Peyer's patch (tissue), 4 donors: ENCODE measurements around the gene SLC25A26. TPM values are rescaled to one million over a fixed set of nuclear protein-coding genes. Genes with fewer than 3 reads are reported as not detected.

ENCODE experiments used
- DNase-seq, 3 donors: peaks; one replicate each; pipeline ENCODE4 v3.0.0-alpha.2; 2017 to 2019
- H3K27ac ChIP-seq, 4 donors: fragments of 200-600 bp; sonication (generic); one replicate each; pipeline ENCODE4 v1.5.1; 2016 to 2019
- H3K27me3 ChIP-seq, 2 donors: fragments of 200-600 bp; sonication (generic); one replicate each; pipeline ENCODE4 v1.5.1; 2019
- H3K36me3 ChIP-seq, 3 donors: fragments of 200-600 bp; sonication (generic); one replicate each; pipeline ENCODE4 v1.5.1; 2016 to 2019
- H3K4me1 ChIP-seq, 4 donors: fragments of 200-600 bp; sonication (generic); one replicate each; pipeline ENCODE4 v1.5.1; 2016 to 2019
- H3K4me3 ChIP-seq, 4 donors: fragments of 200-600 bp; sonication (generic); 1 replicate in 3 of 4; 2 replicates in 1 of 4; pipeline ENCODE4 v1.5.1; 2016 to 2019; ENCODE audit warnings: mild to moderate bottlenecking in 1 of 4
- H3K9me3 ChIP-seq, 4 donors: fragments of 200-600 bp; sonication (generic); one replicate each; pipeline ENCODE4 v1.5.1; 2016 to 2019; ENCODE audit warnings: mild to moderate bottlenecking in 1 of 4
- POLR2A ChIP-seq, 2 donors: fragments of 450-650 bp; IDR thresholded peaks; one replicate each; pipeline ENCODE4 v1.5.1; 2017; ENCODE audit warnings: antibody characterized with exemption in 2 of 2, mild to moderate bottlenecking in 2 of 2, moderate library complexity in 2 of 2
- total RNA-seq, 4 donors: library from RNA; depleted of rRNA; stranded (reverse); fragments of >200 nt; gene quantifications; one replicate each; pipeline ENCODE4 v1.1.0, GENCODE V29; 2016
- TF ChIP-seq, protein P1 (sequence below), 6 experiments: fragments of 450-650 bp in 4 of 6; fragments of 200-600 bp in 2 of 6; sonication (generic) in 1 of 6; IDR thresholded peaks; one replicate each; pipeline ENCODE4 v1.5.1; 2017 to 2019; ENCODE audit warnings: antibody characterized with exemption in 6 of 6, mild to moderate bottlenecking in 3 of 6, moderate library complexity in 1 of 6

Gene SLC25A26
- total RNA-seq, 4 donors from 2014 or later: 11.9 to 28.9 (median 17.7) TPM

DNA sequence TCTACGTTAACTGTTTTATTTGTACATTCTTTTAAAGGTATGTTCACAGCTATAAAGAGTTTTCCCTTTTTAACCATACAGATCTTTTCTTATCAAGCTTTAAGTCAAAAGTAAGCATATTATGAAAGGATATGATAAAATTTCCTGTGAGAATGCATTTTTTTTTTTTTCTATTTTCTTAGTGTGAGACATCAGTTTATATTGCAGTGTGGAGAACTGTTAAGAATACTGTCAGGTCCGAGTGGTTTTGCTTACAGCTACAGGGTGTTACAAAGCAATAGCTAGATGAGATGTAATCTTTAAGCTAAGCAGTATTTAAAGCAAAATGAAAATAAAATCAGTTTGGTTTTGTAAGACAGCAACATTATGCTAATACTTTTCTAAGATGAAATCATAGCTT, 133.2 kb downstream of the SLC25A26 start:
- Histone ChIP-seq H3K4me3 (no peak overlapping the region), H3K27me3 (no peaks in the 10 kb centered on the region), H3K4me1 (no peaks in the 10 kb centered on the region), H3K27ac (no peak overlapping the region), H3K36me3 (no peaks in the 10 kb centered on the region), H3K9me3 (no peaks in the 10 kb centered on the region)
- TF ChIP-seq POLR2A (IDR thresholded peaks at IDR 0.05): no peak
- TF ChIP-seq, protein P1, sequence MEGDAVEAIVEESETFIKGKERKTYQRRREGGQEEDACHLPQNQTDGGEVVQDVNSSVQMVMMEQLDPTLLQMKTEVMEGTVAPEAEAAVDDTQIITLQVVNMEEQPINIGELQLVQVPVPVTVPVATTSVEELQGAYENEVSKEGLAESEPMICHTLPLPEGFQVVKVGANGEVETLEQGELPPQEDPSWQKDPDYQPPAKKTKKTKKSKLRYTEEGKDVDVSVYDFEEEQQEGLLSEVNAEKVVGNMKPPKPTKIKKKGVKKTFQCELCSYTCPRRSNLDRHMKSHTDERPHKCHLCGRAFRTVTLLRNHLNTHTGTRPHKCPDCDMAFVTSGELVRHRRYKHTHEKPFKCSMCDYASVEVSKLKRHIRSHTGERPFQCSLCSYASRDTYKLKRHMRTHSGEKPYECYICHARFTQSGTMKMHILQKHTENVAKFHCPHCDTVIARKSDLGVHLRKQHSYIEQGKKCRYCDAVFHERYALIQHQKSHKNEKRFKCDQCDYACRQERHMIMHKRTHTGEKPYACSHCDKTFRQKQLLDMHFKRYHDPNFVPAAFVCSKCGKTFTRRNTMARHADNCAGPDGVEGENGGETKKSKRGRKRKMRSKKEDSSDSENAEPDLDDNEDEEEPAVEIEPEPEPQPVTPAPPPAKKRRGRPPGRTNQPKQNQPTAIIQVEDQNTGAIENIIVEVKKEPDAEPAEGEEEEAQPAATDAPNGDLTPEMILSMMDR (IDR thresholded peaks at IDR 0.05): no peak
- DNase-seq: no peak

DNA sequence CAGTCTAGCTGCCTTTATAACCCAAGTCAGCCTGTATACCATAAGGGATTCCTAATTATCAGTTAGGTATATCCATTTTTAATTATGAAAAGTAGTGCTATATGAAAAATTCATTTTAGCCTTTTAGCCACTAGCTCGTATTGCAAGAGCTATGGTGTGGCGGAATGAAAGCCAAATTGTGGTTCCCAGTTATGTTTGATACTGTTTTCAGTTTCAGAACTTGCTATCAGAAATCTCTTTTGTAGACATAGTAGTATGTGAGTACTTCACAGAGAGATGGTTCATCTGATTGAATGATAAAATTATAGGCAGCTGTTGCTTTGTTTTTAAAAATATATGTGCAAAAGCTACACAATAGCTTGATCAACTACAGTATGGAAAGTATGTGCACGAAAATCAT, 134.6 kb downstream of the SLC25A26 start:
- no peak for DNase-seq
- Histone ChIP-seq H3K9me3 (no peaks in the 10 kb centered on the region), H3K4me3 (no peak overlapping the region), H3K4me1 (no peaks in the 10 kb centered on the region), H3K36me3 (no peaks in the 10 kb centered on the region), H3K27ac (no peak overlapping the region), H3K27me3 (no peaks in the 10 kb centered on the region)
- no peak for TF ChIP-seq POLR2A (IDR thresholded peaks at IDR 0.05)
- TF ChIP-seq, protein P1 (IDR thresholded peaks at IDR 0.05): no peak

DNA sequence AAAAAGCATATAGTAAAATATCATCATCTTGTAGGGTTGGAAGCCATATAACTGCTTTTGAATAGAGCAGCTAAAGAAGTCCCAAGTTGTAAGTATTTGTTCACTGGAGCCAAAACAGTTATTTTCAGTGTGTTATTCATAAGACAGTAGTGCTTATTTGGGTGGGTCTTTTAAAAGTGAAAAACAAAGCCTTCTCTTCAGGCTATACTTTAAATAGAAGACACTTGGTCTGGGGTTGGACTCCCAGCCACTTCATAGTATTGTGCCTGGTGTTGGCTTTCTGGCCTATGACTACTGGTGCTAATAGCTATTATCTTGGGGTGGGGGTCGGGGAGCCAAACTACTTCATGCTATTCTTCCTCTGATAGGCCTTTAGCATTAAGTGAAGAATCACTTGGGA, 135.2 kb downstream of the SLC25A26 start:
- Histone ChIP-seq H3K9me3 (no peaks in the 10 kb centered on the region), H3K27ac (no peak overlapping the region), H3K27me3 (no peaks in the 10 kb centered on the region), H3K36me3 (no peaks in the 10 kb centered on the region), H3K4me3 (no peak overlapping the region), H3K4me1 (no peaks in the 10 kb centered on the region)
- no peak for DNase-seq
- TF ChIP-seq POLR2A (IDR thresholded peaks at IDR 0.05): no peak
- TF ChIP-seq, protein P1 (IDR thresholded peaks at IDR 0.05): no peak

DNA sequence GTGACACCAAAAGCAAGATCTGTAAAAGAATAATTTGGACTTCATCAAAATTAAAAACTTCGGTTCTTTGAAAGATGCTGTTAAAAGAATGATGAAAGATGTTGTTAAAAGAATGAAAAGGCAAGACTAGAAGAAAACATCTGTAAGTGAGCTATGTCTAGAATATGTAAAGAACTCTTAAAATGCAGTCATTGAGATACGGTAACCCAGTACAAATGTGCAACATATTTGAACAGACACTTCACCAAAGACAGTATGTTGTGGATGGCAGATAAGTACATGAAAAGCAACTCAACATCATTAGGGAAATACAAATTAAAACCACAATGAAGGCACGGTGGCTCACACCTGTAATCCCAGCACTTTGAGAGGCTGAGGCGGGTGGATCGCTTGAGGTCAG, 140.6 kb downstream of the SLC25A26 start:
- H3K27me3 ChIP-seq: no peaks in the 10 kb centered on the region
- no peak for TF ChIP-seq POLR2A (IDR thresholded peaks at IDR 0.05)
- H3K27ac ChIP-seq: no peak overlapping the region
- no peak overlapping the region for H3K4me3 ChIP-seq
- H3K9me3 ChIP-seq: no peaks in the 10 kb centered on the region
- no peaks in the 10 kb centered on the region for H3K36me3 ChIP-seq
- DNase-seq: no peak
- H3K4me1 ChIP-seq: no peaks in the 10 kb centered on the region

DNA sequence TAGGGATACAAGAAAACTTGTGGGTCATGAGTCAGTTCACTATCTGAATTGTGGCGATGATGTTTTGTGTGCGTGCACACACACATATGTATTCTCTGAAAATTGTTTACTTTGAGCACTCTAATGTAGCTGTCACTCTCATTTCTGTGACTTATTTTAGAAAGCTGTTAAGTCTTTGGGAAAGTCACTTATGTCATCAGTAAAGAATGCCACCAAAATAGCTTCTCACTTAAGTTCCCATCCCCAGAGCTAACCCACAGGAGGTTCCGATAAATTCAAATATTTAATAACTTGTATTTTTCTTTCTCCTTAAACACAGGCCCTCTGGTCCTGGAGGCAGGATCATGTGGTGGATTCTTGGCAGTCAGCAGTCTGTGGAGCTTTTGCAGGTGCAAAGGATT, 141.7 kb downstream of the SLC25A26 start:
- no peaks in the 10 kb centered on the region for H3K4me1 ChIP-seq
- no peaks in the 10 kb centered on the region for H3K27me3 ChIP-seq
- no peaks in the 10 kb centered on the region for H3K9me3 ChIP-seq
- no peak overlapping the region for H3K27ac ChIP-seq
- TF ChIP-seq, protein P1 (IDR thresholded peaks at IDR 0.05): no peak
- no peak for TF ChIP-seq POLR2A (IDR thresholded peaks at IDR 0.05)
- no peak overlapping the region for H3K4me3 ChIP-seq
- no peak for DNase-seq
- H3K36me3 ChIP-seq: no peaks in the 10 kb centered on the region

DNA sequence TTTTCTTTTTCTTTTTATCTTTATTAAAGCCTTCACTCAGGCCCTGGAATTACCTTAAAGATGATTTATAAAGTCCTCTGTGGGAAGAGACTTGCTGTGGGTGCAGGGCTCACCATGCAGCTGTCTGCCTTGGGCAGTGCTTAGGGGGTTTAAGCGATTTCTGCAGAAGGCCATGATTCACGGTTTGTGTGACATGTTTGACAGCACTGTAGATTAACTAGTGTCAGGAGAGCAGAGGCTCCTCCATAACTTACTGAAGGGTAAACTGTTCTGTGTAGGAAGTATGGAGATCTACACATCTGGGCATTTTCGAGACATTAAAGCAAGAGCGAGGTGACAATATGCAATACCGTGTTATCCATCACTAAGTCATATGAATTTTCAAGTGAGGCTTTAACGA, 142.3 kb downstream of the SLC25A26 start:
- Histone ChIP-seq H3K27me3 (no peaks in the 10 kb centered on the region), H3K9me3 (no peaks in the 10 kb centered on the region), H3K27ac (no peak overlapping the region), H3K36me3 (no peaks in the 10 kb centered on the region), H3K4me1 (no peaks in the 10 kb centered on the region), H3K4me3 (no peak overlapping the region)
- no peak for DNase-seq
- TF ChIP-seq, protein P1 (IDR thresholded peaks at IDR 0.05): no peak
- TF ChIP-seq POLR2A (IDR thresholded peaks at IDR 0.05): no peak
